Measurements from ENCODE around the gene GIT1. TPM values are rescaled to one million over a fixed set of nuclear protein-coding genes. Genes with fewer than 3 reads are reported as not detected.

GIT1 gene
- total RNA-seq, 1 donor from 2014 or later, result 53.1 TPM

DNA sequence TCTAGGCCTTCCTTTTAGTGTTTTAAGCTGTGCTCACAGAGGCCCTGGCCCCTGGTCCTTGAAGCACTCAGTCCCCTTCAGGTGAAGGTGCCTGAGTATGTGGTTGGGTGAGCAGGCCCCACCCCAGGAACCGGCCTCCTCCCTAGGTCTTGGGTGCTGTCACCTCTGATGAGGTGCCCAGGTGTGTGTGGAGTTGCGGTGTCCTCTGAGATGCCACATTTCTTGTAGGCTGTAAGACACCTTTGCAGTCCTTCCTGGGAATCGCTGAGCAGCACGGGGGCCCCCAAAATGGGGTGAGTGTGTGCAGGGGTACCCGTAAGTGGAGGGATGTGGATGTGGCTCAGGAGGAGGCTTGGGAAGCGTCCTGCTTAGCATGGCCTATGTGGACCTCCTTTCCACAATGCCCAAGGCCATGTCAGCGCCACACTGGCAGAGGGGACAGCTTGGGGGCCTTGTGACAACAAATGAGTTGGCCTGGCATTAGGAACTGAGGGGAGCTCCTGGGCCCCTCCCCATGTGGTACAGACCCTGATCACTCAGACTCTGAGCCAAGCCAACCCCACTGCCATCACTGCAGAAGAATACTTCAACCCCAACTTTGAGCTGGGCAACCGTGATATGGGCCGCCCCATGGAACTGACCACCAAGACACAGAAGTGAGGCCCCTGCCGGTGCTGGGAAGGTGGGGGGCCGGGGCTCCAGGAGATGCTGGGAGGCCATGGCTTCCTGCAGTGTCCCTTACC is 22.1 kb upstream of the GIT1 start:
- Histone ChIP-seq H3K9me3 (no peaks in the 10 kb centered on the region), H3K27me3 (ENCODE audit: low read depth) (peaks cover 6% of the 10 kb centered on the region), H3K4me1 (peaks cover 36% of the 10 kb centered on the region), H3K36me3 (no peaks in the 10 kb centered on the region), H3K4me3 (no peak overlapping the region), H3K27ac (no peak overlapping the region)
- TF ChIP-seq, protein P1, sequence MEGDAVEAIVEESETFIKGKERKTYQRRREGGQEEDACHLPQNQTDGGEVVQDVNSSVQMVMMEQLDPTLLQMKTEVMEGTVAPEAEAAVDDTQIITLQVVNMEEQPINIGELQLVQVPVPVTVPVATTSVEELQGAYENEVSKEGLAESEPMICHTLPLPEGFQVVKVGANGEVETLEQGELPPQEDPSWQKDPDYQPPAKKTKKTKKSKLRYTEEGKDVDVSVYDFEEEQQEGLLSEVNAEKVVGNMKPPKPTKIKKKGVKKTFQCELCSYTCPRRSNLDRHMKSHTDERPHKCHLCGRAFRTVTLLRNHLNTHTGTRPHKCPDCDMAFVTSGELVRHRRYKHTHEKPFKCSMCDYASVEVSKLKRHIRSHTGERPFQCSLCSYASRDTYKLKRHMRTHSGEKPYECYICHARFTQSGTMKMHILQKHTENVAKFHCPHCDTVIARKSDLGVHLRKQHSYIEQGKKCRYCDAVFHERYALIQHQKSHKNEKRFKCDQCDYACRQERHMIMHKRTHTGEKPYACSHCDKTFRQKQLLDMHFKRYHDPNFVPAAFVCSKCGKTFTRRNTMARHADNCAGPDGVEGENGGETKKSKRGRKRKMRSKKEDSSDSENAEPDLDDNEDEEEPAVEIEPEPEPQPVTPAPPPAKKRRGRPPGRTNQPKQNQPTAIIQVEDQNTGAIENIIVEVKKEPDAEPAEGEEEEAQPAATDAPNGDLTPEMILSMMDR (IDR thresholded peaks at IDR 0.05), result no peak
- ATAC-seq (no peak), DNase-seq (no peak)
- intact Hi-C loops (cut with DNase I), result no loop called here

DNA sequence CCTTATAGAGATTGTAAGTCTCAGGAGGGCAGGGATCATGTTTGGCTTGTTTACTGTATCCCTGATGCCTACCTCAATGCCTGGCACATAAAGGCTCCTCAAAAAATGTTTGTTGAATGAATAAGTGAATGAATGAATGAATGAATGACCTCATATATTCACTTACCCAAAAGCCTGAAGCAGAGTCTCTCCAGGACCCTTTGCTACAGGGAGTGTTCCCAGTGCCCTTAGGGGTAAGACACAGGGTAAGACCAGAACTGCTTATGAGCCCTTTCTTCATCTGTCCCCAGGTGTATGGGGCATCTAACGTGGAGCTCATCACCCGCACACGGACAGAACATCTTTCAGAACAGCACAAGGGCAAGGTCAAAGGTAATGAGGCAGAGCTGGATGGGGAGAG is 20.9 kb upstream of the GIT1 start:
- no peak for ATAC-seq
- no peaks in the 10 kb centered on the region for H3K9me3 ChIP-seq
- no peak for DNase-seq
- H3K27me3 ChIP-seq (ENCODE audit: low read depth), result no peaks in the 10 kb centered on the region
- peaks cover 27% of the 10 kb centered on the region for H3K4me1 ChIP-seq
- H3K4me3 ChIP-seq, result no peak overlapping the region
- intact Hi-C loops (cut with DNase I), result no loop called here
- TF ChIP-seq, protein P1 (IDR thresholded peaks at IDR 0.05), result no peak
- no peaks in the 10 kb centered on the region for H3K36me3 ChIP-seq
- no peak overlapping the region for H3K27ac ChIP-seq

DNA sequence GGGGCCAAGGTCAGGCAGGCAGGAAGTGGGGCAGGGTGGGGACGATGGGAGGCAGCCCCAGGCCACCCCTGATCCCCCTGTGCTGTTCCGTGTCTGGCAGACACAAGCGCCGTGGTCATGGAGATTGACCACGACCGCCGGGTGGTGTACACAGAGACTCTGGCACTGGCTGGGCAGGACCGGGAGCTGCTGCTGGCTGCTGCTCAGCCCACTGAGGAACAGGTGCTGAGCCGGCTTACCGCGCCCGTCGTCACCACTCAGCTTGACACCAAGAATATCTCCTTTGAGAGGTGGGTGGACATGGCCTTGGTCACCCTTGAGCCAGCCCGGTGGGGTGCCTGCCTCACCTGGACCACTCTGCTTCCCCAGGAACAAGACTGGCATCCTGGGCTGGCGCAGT is 19.5 kb upstream of the GIT1 start:
- ATAC-seq, result no peak
- peaks cover 13% of the 10 kb centered on the region for H3K4me1 ChIP-seq
- intact Hi-C loops (cut with DNase I), result no loop called here
- H3K4me3 ChIP-seq, result no peak overlapping the region
- no peak overlapping the region for H3K27ac ChIP-seq
- no peaks in the 10 kb centered on the region for H3K36me3 ChIP-seq
- no peaks in the 10 kb centered on the region for H3K27me3 ChIP-seq (ENCODE audit: low read depth)
- H3K9me3 ChIP-seq, result no peaks in the 10 kb centered on the region
- TF ChIP-seq, protein P1 (IDR thresholded peaks at IDR 0.05), result no peak
- no peak for DNase-seq

DNA sequence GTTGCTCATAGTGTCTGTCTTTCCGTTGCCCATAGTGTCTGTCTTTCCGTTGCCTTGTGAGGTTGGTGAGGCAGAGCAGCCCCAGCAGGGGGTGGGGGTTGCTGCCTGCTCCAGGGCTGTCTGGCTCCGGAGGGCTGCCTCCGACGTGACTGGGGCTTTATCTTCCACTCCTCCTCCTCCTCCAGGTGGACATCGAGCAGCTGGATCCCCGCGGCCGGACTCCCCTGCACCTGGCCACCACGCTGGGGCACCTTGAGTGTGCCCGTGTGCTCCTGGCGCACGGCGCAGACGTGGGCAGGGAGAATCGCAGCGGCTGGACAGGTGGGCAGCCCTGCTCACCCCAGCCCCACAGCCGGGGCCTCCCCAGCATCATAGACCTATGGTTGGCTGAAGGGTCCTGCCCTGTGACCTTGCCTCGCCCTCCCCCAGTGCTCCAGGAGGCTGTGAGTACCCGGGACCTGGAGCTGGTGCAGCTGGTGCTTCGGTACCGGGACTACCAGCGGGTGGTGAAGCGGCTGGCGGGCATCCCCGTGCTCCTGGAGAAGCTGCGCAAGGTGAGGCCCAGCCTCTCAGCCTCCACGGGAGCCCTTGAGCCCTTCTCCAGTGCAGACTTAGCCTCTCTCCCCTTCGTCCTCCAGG is 18.2 kb upstream of the GIT1 start:
- no peak for ATAC-seq

DNA sequence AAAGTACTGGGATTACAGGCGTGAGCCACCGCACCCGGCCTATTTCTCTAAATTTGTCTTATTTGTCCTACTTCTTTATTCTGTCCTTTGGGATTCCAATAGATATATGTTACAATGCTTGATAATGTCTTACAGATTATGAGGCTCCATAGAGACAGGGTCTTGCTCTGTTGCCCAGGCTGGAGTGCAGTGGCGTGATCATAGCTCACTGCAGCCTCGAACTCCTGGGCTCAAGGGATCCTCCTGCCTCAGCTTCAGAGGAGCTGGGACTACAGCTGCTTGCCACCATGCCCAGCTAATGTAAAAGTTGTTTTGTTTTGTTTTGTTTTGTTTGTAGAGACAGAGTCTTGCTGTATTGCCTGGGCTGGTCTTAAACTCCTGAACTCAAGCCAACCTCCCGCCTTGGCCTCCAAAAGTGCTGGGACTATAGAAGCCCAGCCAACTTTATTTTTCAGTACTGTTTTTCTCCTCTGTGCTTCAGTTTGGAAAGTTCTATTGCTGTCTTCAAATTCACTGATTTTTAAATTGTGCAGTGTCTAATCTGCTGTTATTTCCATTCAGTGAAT is 13.7 kb upstream of the GIT1 start:
- Histone ChIP-seq H3K27ac (no peak overlapping the region), H3K4me1 (no peaks in the 10 kb centered on the region), H3K27me3 (ENCODE audit: low read depth) (no peaks in the 10 kb centered on the region), H3K9me3 (no peaks in the 10 kb centered on the region), H3K4me3 (no peak overlapping the region), H3K36me3 (no peaks in the 10 kb centered on the region)
- DNase-seq (no peak), ATAC-seq (no peak)
- intact Hi-C loops (cut with DNase I), result no loop called here
- TF ChIP-seq, protein P1 (IDR thresholded peaks at IDR 0.05), result no peak

More for the DNA sequence above, 18.2 kb upstream of the GIT1 start:
- H3K27ac ChIP-seq, result no peak overlapping the region
- H3K27me3 ChIP-seq (ENCODE audit: low read depth), result no peaks in the 10 kb centered on the region
- TF ChIP-seq, protein P1 (IDR thresholded peaks at IDR 0.05), result no peak
- H3K9me3 ChIP-seq, result no peaks in the 10 kb centered on the region
- DNase-seq, result no peak
- intact Hi-C loops (cut with DNase I), result no loop called here
- peaks cover under 1% of the 10 kb centered on the region for H3K4me1 ChIP-seq
- H3K4me3 ChIP-seq, result no peak overlapping the region
- no peaks in the 10 kb centered on the region for H3K36me3 ChIP-seq

Data from lower lobe of right lung (tissue), 2 donors.